SK-N-SH treated with all-trans-retinoic acid at 6 μM for 48 hours (cell line): ENCODE data around the gene ZBTB32.

Experiments
- ARNTL ChIP-seq: fragments of 450-650 bp; formaldehyde crosslinking; IDR thresholded peaks from 2 replicates; pipeline ENCODE4 v1.5.0; 2020; ENCODE audit warnings: low read depth, mild to moderate bottlenecking, moderate library complexity, borderline replicate concordance
- BACH2 ChIP-seq: fragments of 250-450 bp; sonication (Bioruptor Pico); IDR thresholded peaks from 2 replicates; pipeline ENCODE4 v1.9.0; 2021; ENCODE audit warnings: mild to moderate bottlenecking, borderline replicate concordance
- CREB5 ChIP-seq: fragments of 250-450 bp; sonication (Bioruptor Pico); IDR thresholded peaks from 2 replicates; pipeline ENCODE4 v1.5.1; 2020; ENCODE audit warnings: low read depth, mild to moderate bottlenecking, moderate library complexity
- GLIS3 ChIP-seq: fragments of 250-450 bp; sonication (Bioruptor Pico); IDR thresholded peaks from 2 replicates; pipeline ENCODE4 v1.5.0; 2020; ENCODE audit warnings: mild to moderate bottlenecking, moderate library complexity
- PATZ1 ChIP-seq: fragments of 250-450 bp; sonication (Bioruptor Pico); IDR thresholded peaks from 2 replicates; pipeline ENCODE4 v1.8.0; 2020; ENCODE audit warnings: mild to moderate bottlenecking, moderate library complexity, borderline replicate concordance
- PPARA ChIP-seq: fragments of 250-450 bp; sonication (Bioruptor Pico); IDR thresholded peaks from 2 replicates; pipeline ENCODE4 v1.5.0; 2020; ENCODE audit warnings: mild to moderate bottlenecking, borderline replicate concordance
- TCF4 ChIP-seq: fragments of 250-450 bp; sonication (Bioruptor Pico); IDR thresholded peaks from 2 replicates; pipeline ENCODE4 v1.8.0; 2021; ENCODE audit warnings: mild to moderate bottlenecking, moderate library complexity, borderline replicate concordance
- TOX ChIP-seq: fragments of 250-450 bp; sonication (Bioruptor Pico); IDR thresholded peaks from 2 replicates; pipeline ENCODE4 v1.8.0; 2021; ENCODE audit warnings: mild to moderate bottlenecking, moderate library complexity, borderline replicate concordance
- ZC3H10 ChIP-seq: fragments of 250-450 bp; sonication (Bioruptor Pico); IDR thresholded peaks from 2 replicates; pipeline ENCODE4 v1.5.1; 2021; ENCODE audit warnings: mild to moderate bottlenecking, moderate library complexity
- ZFP3 ChIP-seq: fragments of 250-450 bp; sonication (Bioruptor Pico); IDR thresholded peaks from 2 replicates; pipeline ENCODE4 v1.5.0; 2020; ENCODE audit warnings: mild to moderate bottlenecking, moderate library complexity
- ZFP30 ChIP-seq: fragments of 450-650 bp; formaldehyde crosslinking; IDR thresholded peaks from 2 replicates; pipeline ENCODE4 v1.5.0; 2022; ENCODE audit warnings: mild to moderate bottlenecking, moderate library complexity
- ZNF8 ChIP-seq: fragments of 450-650 bp; formaldehyde crosslinking; IDR thresholded peaks from 2 replicates; pipeline ENCODE4 v1.5.0; 2020; ENCODE audit warnings: mild to moderate bottlenecking, moderate library complexity
- TF ChIP-seq, protein P1 (sequence below): fragments of 250-450 bp; sonication (Bioruptor Pico); IDR thresholded peaks from 2 replicates; pipeline ENCODE4 v1.5.0; 2020; ENCODE audit warnings: mild to moderate bottlenecking, moderate library complexity
- TF ChIP-seq, protein P2 (sequence below): fragments of 250-450 bp; sonication (Bioruptor Pico); IDR thresholded peaks from 2 replicates; pipeline ENCODE4 v1.8.0; 2021; ENCODE audit warnings: low read depth, mild to moderate bottlenecking, moderate library complexity, borderline replicate concordance

- no peak for TF ChIP-seq BACH2 (CRISPR knock-in tag)
- TF ChIP-seq ZC3H10 (CRISPR knock-in tag), result no peak
- no peak for TF ChIP-seq GLIS3 (CRISPR knock-in tag)
- TF ChIP-seq ARNTL, result no peak
- TF ChIP-seq, protein P1, sequence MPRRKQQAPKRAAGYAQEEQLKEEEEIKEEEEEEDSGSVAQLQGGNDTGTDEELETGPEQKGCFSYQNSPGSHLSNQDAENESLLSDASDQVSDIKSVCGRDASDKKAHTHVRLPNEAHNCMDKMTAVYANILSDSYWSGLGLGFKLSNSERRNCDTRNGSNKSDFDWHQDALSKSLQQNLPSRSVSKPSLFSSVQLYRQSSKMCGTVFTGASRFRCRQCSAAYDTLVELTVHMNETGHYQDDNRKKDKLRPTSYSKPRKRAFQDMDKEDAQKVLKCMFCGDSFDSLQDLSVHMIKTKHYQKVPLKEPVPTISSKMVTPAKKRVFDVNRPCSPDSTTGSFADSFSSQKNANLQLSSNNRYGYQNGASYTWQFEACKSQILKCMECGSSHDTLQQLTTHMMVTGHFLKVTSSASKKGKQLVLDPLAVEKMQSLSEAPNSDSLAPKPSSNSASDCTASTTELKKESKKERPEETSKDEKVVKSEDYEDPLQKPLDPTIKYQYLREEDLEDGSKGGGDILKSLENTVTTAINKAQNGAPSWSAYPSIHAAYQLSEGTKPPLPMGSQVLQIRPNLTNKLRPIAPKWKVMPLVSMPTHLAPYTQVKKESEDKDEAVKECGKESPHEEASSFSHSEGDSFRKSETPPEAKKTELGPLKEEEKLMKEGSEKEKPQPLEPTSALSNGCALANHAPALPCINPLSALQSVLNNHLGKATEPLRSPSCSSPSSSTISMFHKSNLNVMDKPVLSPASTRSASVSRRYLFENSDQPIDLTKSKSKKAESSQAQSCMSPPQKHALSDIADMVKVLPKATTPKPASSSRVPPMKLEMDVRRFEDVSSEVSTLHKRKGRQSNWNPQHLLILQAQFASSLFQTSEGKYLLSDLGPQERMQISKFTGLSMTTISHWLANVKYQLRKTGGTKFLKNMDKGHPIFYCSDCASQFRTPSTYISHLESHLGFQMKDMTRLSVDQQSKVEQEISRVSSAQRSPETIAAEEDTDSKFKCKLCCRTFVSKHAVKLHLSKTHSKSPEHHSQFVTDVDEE (CRISPR knock-in tag), result no peak
- TF ChIP-seq ZNF8, result no peak
- no peak for TF ChIP-seq CREB5 (CRISPR knock-in tag)
- no peak for TF ChIP-seq PATZ1 (CRISPR knock-in tag)
- no peak for TF ChIP-seq ZFP3 (CRISPR knock-in tag)
- TF ChIP-seq PPARA (CRISPR knock-in tag), result no peak
- TF ChIP-seq ZFP30 (CRISPR knock-in tag), result no peak
- no peak for TF ChIP-seq TCF4 (CRISPR knock-in tag)
- TF ChIP-seq, protein P2, sequence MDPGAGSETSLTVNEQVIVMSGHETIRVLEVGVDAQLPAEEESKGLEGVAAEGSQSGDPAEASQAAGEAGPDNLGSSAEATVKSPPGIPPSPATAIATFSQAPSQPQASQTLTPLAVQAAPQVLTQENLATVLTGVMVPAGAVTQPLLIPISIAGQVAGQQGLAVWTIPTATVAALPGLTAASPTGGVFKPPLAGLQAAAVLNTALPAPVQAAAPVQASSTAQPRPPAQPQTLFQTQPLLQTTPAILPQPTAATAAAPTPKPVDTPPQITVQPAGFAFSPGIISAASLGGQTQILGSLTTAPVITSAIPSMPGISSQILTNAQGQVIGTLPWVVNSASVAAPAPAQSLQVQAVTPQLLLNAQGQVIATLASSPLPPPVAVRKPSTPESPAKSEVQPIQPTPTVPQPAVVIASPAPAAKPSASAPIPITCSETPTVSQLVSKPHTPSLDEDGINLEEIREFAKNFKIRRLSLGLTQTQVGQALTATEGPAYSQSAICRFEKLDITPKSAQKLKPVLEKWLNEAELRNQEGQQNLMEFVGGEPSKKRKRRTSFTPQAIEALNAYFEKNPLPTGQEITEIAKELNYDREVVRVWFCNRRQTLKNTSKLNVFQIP (CRISPR knock-in tag), result no peak
- TF ChIP-seq TOX (CRISPR knock-in tag), result no peak
Observed at GRCh38 chr19:35661995-35662340, 42.4 kb upstream of the ZBTB32 start.
